Activated naive CD8-positive, alpha-beta T cell treated with anti-CD3 and anti-CD28 coated beads, Interleukin-2, amount 50 U/mL, for 24 hours (primary cell): ENCODE measurements around the gene SPAG5.
A peak's percentile ranks its signal among the peaks of the same experiment; 100 is the strongest.

Experiments used
- ATAC-seq: fragments of 150-1000 bp; cut with Tn5 transposase; one replicate; pipeline ENCODE4 v1.10.0; 2021
- DNase-seq: peaks from one replicate; pipeline ENCODE4 v3.0.0; 2021
- H3K27ac Mint-ChIP-seq: one replicate; pipeline ENCODE4 v1.8.0; 2021; ENCODE audit warnings: mild to moderate bottlenecking, mixed read lengths
- H3K27me3 Mint-ChIP-seq: one replicate; pipeline ENCODE4 v1.8.0; 2021; ENCODE audit warnings: mixed read lengths
- H3K36me3 Mint-ChIP-seq: one replicate; pipeline ENCODE4 v1.8.0; 2021; ENCODE audit warnings: low read depth, mixed read lengths
- H3K4me1 Mint-ChIP-seq: one replicate; pipeline ENCODE4 v1.8.0; 2021; ENCODE audit warnings: mixed read lengths
- H3K4me3 Mint-ChIP-seq: one replicate; pipeline ENCODE4 v1.8.0; 2021; ENCODE audit warnings: mild to moderate bottlenecking, moderate library complexity, mixed read lengths
- H3K9me3 Mint-ChIP-seq: one replicate; pipeline ENCODE4 v1.8.0; 2021; ENCODE audit warnings: mixed read lengths

Gene SPAG5

GRCh38 chr17:28549236-28550132 lies 49.3 kb downstream of the SPAG5 start:
- peak; percentile 67 for ATAC-seq
- H3K9me3 Mint-ChIP-seq, result no peaks in the 10 kb centered on the region
- no peak overlapping the region for H3K4me3 Mint-ChIP-seq
- H3K4me1 Mint-ChIP-seq, result peaks cover 54% of the 10 kb centered on the region
- H3K36me3 Mint-ChIP-seq, result peaks cover 17% of the 10 kb centered on the region
- H3K27me3 Mint-ChIP-seq, result no peaks in the 10 kb centered on the region
- DNase-seq, result peak; percentile 55
- H3K27ac Mint-ChIP-seq, result peak overlapping the region; percentile 73

DNA sequence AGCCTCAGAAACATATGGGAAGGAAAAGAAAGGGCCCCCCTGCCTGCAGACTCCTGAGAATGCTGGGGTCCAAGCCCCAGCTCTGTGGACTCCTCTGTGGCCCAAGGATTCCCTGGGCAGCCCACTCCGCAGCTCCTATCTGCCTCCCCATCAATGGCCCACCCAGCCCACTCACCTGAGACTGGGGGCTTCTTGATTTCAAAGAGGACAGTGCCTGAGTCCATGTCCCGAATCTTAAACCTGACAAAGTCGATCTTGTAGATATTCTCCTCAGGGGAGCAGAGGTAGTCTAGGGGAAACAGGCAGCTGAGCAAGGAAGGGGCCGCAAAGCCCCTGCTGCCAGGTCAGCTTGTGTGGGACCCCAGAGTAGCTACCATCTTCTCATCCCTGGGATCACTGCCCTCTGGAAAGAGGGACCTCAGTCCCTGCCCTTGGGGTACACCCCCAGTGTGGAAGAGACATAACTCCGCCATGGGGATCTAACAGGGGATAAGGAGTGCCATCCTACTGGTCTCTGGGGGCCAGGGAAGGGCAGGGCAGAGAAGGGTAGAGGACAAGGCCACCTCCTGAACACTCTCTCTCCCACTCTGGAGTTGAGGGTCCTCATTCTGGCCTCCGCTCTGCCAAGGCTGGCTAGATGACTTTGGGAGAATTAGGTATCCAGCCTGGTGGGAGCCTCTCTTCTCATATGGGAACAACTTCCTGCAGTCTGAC lies 50.3 kb downstream of the SPAG5 start:
- Mint-ChIP-seq H3K27ac (peak overlapping the region; percentile 25), H3K9me3 (no peaks in the 10 kb centered on the region), H3K27me3 (no peaks in the 10 kb centered on the region), H3K36me3 (peaks cover 10% of the 10 kb centered on the region), H3K4me1 (peaks cover 51% of the 10 kb centered on the region), H3K4me3 (no peak overlapping the region)
- ATAC-seq, result no peak
- no peak for DNase-seq

GRCh38 chr17:28547623-28548416 lies 51.0 kb downstream of the SPAG5 start:
- Mint-ChIP-seq H3K4me1 (peaks cover 46% of the 10 kb centered on the region), H3K4me3 (peak overlapping the region; percentile 30), H3K27me3 (no peaks in the 10 kb centered on the region), H3K27ac (peak overlapping the region; percentile 53), H3K36me3 (peaks cover 4% of the 10 kb centered on the region), H3K9me3 (no peaks in the 10 kb centered on the region)
- peak; percentile 57 for ATAC-seq
- peak; percentile 84 for DNase-seq

GRCh38 chr17:28547096-28547622 lies 51.7 kb downstream of the SPAG5 start:
- Mint-ChIP-seq H3K4me3 (no peak overlapping the region), H3K4me1 (peaks cover 43% of the 10 kb centered on the region), H3K27me3 (no peaks in the 10 kb centered on the region), H3K9me3 (no peaks in the 10 kb centered on the region), H3K27ac (no peak overlapping the region), H3K36me3 (peaks cover 3% of the 10 kb centered on the region)
- DNase-seq, result no peak
- no peak for ATAC-seq

- Mint-ChIP-seq H3K4me1 (peaks cover 33% of the 10 kb centered on the region), H3K36me3 (peaks cover 3% of the 10 kb centered on the region), H3K4me3 (no peak overlapping the region), H3K9me3 (no peaks in the 10 kb centered on the region), H3K27ac (no peak overlapping the region), H3K27me3 (no peaks in the 10 kb centered on the region)
- DNase-seq (no peak), ATAC-seq (no peak)
Measured at GRCh38 chr17:28545787-28546415, 52.9 kb downstream of the SPAG5 start.

DNA sequence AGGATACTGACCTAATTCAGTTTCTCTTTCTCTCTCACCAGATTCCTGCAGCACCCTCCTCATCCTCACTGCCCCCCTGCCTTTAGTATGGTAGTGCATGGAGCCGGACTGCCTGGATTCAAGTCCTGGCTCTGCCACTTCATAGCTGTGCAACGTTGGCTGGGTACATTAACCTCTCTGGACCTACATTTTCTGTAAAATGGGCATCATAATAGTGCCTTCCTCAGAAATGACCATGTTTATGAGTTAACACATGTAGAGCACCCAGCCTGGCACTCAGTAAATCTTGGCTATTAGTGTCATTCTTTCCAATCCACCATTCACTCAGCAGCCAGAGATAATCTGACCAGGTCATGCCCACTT lies 53.7 kb downstream of the SPAG5 start:
- H3K36me3 Mint-ChIP-seq, result peaks cover 3% of the 10 kb centered on the region
- no peaks in the 10 kb centered on the region for H3K27me3 Mint-ChIP-seq
- peaks cover 25% of the 10 kb centered on the region for H3K4me1 Mint-ChIP-seq
- no peak overlapping the region for H3K4me3 Mint-ChIP-seq
- no peaks in the 10 kb centered on the region for H3K9me3 Mint-ChIP-seq
- H3K27ac Mint-ChIP-seq, result no peak overlapping the region
- ATAC-seq (no peak), DNase-seq (no peak)

- Mint-ChIP-seq H3K4me3 (no peak overlapping the region), H3K9me3 (no peaks in the 10 kb centered on the region), H3K27ac (no peak overlapping the region), H3K27me3 (no peaks in the 10 kb centered on the region), H3K36me3 (peaks cover 3% of the 10 kb centered on the region), H3K4me1 (peaks cover 20% of the 10 kb centered on the region)
- DNase-seq, result no peak
- no peak for ATAC-seq
Measured at GRCh38 chr17:28544402-28545140, 54.3 kb downstream of the SPAG5 start.

DNA sequence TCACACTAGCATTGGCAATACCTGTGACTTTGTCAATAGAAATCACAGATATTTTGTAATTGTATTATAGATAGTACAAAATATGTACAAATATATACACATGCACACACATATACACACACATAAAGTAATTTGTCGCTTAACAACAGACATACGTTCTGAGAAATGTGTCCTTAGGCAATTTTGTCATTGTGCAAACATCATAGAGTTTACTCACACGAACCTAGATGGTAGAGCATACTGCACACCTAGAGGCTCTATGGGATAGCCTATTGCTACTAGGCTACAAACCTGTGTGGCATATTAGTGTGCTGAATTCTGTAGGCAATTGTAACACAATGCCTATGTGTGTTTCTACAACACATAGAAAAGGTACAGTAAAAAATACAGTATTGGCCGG lies 57.4 kb downstream of the SPAG5 start:
- H3K9me3 Mint-ChIP-seq, result no peaks in the 10 kb centered on the region
- H3K4me3 Mint-ChIP-seq, result no peak overlapping the region
- no peaks in the 10 kb centered on the region for H3K36me3 Mint-ChIP-seq
- no peaks in the 10 kb centered on the region for H3K4me1 Mint-ChIP-seq
- H3K27me3 Mint-ChIP-seq, result no peaks in the 10 kb centered on the region
- DNase-seq (no peak), ATAC-seq (no peak)
- no peak overlapping the region for H3K27ac Mint-ChIP-seq

GRCh38 chr17:28540231-28540630 lies 58.6 kb downstream of the SPAG5 start:
- no peak overlapping the region for H3K27ac Mint-ChIP-seq
- no peaks in the 10 kb centered on the region for H3K36me3 Mint-ChIP-seq
- ATAC-seq (no peak), DNase-seq (no peak)
- H3K4me3 Mint-ChIP-seq, result no peak overlapping the region
- H3K9me3 Mint-ChIP-seq, result no peaks in the 10 kb centered on the region
- no peaks in the 10 kb centered on the region for H3K4me1 Mint-ChIP-seq
- H3K27me3 Mint-ChIP-seq, result no peaks in the 10 kb centered on the region

DNA sequence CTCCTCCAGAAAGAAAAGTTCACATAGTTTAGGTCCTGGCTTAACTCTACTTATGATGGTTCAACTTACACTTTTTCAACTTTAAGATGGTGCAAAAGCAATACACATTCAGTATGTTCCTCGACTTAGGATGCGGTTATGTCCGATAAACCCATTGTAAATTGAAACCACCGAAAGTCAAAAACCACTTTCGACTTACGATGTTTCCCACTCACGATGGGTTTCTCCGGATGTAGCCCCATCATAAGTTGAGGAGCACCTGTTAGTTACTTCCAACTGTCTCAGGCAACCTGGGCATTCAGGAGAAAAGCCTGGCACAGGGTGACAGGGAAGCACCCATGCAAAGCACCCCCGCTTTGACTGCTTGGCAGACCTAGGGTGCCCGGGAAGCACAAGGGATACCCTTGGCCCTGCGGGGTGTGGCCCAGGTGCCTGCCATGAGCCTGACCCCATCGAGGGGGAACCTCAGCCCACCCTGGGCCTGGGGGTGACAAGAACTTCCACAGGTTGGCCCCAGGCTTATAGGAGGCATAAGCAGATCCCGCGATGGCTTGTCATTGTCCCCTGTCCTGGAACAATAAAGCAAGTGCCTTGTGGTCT lies 60.4 kb downstream of the SPAG5 start:
- no peak overlapping the region for H3K27ac Mint-ChIP-seq
- H3K4me1 Mint-ChIP-seq, result no peaks in the 10 kb centered on the region
- no peaks in the 10 kb centered on the region for H3K36me3 Mint-ChIP-seq
- DNase-seq (no peak), ATAC-seq (no peak)
- no peak overlapping the region for H3K4me3 Mint-ChIP-seq
- no peaks in the 10 kb centered on the region for H3K27me3 Mint-ChIP-seq
- H3K9me3 Mint-ChIP-seq, result no peaks in the 10 kb centered on the region

DNA sequence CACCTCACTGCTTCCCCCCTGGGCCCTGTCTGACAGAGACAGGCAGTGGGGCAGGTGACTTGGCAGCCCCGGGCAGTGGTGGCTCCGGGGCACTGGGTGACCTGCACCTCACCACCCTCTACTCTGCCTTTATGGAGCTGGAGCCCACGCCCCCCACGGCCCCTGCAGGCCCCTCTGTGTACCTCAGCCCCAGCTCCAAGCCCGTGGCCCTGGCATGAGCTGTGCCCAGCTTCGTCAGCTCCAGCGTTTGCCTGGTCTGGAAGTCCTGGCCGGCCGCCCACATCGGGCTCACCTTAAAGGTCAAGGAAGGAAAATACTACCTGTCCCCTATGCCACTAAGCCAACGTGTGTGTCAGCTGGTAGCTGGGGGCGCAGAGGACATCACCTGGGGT lies 61.6 kb downstream of the SPAG5 start:
- H3K36me3 Mint-ChIP-seq, result no peaks in the 10 kb centered on the region
- no peaks in the 10 kb centered on the region for H3K9me3 Mint-ChIP-seq
- no peaks in the 10 kb centered on the region for H3K27me3 Mint-ChIP-seq
- DNase-seq, result no peak
- no peak for ATAC-seq
- H3K4me3 Mint-ChIP-seq, result no peak overlapping the region
- H3K4me1 Mint-ChIP-seq, result no peaks in the 10 kb centered on the region
- no peak overlapping the region for H3K27ac Mint-ChIP-seq

- no peaks in the 10 kb centered on the region for H3K27me3 Mint-ChIP-seq
- H3K36me3 Mint-ChIP-seq, result no peaks in the 10 kb centered on the region
- ATAC-seq (no peak), DNase-seq (no peak)
- H3K9me3 Mint-ChIP-seq, result no peaks in the 10 kb centered on the region
- H3K4me1 Mint-ChIP-seq, result no peaks in the 10 kb centered on the region
- H3K27ac Mint-ChIP-seq, result no peak overlapping the region
- H3K4me3 Mint-ChIP-seq, result no peak overlapping the region
Measured at GRCh38 chr17:28536532-28537218, 62.1 kb downstream of the SPAG5 start.
